ENCODE measurements around the gene ZNF846.
A peak's percentile ranks its signal among the peaks of the same experiment; 100 is the strongest.

ZNF846 gene

DNA sequence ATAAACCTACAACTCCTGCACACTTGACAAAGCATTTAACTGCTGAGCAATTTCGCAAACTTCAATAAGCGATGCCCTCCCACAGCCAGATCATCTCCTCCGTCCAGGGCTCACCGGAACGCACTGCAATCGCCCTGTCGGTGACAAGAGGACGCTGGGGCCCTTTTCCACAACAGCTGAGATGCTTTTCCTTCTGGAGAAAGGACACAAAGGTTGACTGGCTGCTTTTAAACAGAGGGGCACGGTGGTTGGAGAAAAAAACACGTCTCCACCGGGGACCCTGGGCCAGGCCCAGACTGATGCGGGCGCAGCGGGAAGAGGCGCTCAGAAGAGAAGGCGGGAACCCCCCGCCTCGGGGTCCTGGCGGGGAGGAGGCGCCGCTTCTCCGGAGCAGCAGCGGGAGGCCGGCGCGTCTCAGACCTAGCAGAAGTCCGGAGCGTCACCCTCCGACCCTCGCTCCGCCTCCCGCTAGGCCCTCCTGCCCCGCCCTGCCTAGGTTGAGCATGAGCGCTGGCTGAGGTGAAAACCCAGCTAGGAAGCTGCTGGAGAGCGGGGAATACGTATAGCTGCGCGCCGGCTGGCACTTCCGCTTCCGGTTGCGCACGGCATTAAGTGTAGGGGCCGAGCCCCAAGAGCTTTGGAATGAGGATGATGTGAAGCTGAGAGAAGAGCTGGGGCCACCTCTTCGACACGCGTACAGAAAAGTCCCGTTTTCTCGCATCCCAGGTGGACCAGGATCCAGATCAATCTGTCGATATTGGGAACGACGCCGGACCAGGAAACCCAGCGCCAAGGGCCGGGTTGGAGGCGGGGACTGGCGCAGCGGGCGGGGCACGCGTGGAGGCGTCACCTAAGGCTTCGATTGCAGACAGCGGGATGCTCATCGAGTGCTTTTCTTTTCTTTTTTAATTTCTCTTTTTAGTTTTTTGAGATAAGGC is at the start of gene ZNF846:
ZNF846 (minus strand) TSS at position 564 of the 938 bp plus-strand sequence. CDS start 3,788 bp downstream, outside the sequence.
- H3K36me3 Mint-ChIP-seq (ENCODE audit: low read depth), result peaks cover 58% of the 10 kb centered on the region
- H3K9me3 Mint-ChIP-seq, result peaks cover 20% of the 10 kb centered on the region
- H3K27ac Mint-ChIP-seq, result peak within 1 kb of the TSS; percentile 96 to 100 (median 99)
- peaks cover 5% of the 10 kb centered on the region for H3K4me1 Mint-ChIP-seq
- H3K27me3 Mint-ChIP-seq (ENCODE audit: low read depth), result no peaks in the 10 kb centered on the region
- TF ChIP-seq, protein P1, sequence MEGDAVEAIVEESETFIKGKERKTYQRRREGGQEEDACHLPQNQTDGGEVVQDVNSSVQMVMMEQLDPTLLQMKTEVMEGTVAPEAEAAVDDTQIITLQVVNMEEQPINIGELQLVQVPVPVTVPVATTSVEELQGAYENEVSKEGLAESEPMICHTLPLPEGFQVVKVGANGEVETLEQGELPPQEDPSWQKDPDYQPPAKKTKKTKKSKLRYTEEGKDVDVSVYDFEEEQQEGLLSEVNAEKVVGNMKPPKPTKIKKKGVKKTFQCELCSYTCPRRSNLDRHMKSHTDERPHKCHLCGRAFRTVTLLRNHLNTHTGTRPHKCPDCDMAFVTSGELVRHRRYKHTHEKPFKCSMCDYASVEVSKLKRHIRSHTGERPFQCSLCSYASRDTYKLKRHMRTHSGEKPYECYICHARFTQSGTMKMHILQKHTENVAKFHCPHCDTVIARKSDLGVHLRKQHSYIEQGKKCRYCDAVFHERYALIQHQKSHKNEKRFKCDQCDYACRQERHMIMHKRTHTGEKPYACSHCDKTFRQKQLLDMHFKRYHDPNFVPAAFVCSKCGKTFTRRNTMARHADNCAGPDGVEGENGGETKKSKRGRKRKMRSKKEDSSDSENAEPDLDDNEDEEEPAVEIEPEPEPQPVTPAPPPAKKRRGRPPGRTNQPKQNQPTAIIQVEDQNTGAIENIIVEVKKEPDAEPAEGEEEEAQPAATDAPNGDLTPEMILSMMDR (IDR thresholded peaks at IDR 0.05; ENCODE audit: unreplicated experiment in 3 of 3), result no peak
- peak within 1 kb of the TSS; percentile 92 to 94 (median 93) for H3K4me3 Mint-ChIP-seq

DNA sequence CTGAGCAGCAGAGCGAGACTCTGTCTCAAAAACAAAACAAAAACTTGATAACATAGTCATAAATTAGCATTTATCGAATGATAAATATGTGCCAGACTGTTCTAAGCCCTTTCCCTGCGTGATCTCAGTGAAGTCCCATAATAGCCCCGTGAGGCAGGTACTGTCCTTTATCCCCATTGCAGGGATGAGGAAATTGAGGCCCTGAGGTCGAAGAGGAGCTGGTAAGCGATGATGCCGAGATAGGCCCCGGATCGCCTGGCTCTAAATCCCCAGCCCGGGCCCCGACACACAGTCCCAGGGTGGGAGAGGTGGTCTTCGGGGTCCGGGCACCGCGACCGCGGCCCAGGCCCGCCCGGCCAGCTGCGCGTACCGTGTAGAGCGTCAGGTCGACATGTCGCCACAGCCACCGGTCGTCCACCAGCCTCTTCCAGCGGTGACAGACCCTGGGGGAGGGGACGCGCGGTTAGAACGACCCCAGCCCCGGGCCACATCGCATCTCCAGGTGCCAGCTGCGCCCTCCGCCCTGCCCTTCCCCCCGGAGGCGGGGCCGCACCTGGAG is 49.7 kb upstream of the ZNF846 start:
- Mint-ChIP-seq H3K4me3 (peak overlapping the region; percentile 95 to 97 (median 95)), H3K9me3 (peaks cover 11% of the 10 kb centered on the region), H3K4me1 (peaks cover 24% of the 10 kb centered on the region), H3K36me3 (ENCODE audit: low read depth) (peaks cover 35% of the 10 kb centered on the region), H3K27ac (peak overlapping the region; percentile 79 to 96 (median 93)), H3K27me3 (ENCODE audit: low read depth) (no peaks in the 10 kb centered on the region)
- TF ChIP-seq, protein P1 (IDR thresholded peaks at IDR 0.05; ENCODE audit: unreplicated experiment in 3 of 3), result no peak

DNA sequence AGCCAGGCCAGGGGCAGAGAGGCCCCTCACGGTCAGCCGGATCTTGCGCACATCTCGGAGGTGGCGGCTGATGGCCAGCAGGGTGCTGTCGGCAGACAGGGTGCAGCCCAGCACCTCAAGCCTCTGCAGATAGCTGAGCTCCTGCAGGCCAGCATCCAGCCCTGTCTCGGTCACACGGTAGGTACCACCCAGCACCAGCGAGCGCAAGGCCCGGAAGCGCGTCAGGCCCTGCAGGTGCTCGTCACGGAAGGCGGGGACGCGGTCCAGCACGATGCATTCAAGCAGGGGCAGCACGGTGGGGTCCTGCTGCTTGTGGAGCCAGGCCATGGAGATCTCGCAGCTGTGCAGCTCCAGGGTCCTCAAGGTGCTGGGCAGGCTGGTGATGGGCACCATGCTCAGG is 42.6 kb upstream of the ZNF846 start:
- no peak overlapping the region for H3K4me3 Mint-ChIP-seq
- H3K4me1 Mint-ChIP-seq, result no peaks in the 10 kb centered on the region
- no peak overlapping the region for H3K27ac Mint-ChIP-seq
- H3K36me3 Mint-ChIP-seq (ENCODE audit: low read depth), result peaks cover 49% of the 10 kb centered on the region
- peaks cover 5% of the 10 kb centered on the region for H3K9me3 Mint-ChIP-seq
- no peaks in the 10 kb centered on the region for H3K27me3 Mint-ChIP-seq (ENCODE audit: low read depth)
- TF ChIP-seq, protein P1 (IDR thresholded peaks at IDR 0.05; ENCODE audit: unreplicated experiment in 3 of 3), result no peak

DNA sequence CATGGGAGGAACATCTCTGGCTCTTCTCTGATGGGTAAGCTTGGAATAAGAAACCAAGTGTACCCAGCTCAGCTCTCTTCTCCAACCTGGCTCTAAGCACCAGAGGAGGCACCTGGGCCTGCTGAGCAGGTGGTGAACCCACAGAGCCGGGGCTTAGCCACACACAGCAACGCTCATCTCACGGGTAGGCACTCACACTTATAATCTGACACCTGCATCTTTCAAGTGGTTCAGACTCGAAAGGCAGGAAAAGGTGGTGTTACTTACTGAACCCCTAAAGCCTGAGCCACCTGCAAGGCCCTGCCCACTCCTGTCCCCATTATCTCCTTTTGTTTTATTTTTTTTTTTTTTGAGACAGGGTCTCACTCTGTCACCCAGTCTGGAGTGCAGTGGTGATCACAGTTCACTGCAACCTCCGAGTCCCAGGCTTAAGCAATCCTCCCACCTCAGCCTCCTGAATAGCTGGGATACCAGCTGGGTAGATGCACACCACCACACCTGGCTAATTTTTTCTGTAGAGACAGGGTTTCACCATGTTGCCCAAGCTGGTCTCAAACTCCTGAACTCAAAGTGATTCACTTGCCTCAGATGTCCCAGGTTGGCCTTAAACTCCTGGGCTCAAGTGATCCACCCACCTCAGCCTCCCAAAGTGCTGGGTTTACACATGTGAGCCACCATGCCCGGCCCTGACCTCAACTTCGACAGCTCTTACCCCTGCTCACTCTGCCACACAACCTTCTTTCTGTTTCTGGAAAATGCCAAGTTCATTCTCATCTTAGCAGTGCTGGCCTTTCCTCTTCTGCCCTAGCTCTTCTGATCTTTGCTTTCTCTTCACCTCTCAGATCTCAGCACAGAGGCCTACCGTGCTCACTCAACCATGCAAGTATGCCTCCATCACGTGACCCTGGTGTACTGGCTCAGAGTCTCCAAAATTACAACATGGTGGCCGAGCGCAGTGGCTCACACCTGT is 40.6 kb upstream of the ZNF846 start:
- H3K27ac Mint-ChIP-seq, result no peak overlapping the region
- no peaks in the 10 kb centered on the region for H3K27me3 Mint-ChIP-seq (ENCODE audit: low read depth)
- H3K36me3 Mint-ChIP-seq (ENCODE audit: low read depth), result peaks cover 35% of the 10 kb centered on the region
- no peaks in the 10 kb centered on the region for H3K4me1 Mint-ChIP-seq
- no peak overlapping the region for H3K4me3 Mint-ChIP-seq
- H3K9me3 Mint-ChIP-seq, result peaks cover 3% of the 10 kb centered on the region
- TF ChIP-seq, protein P1 (IDR thresholded peaks at IDR 0.05; ENCODE audit: unreplicated experiment in 3 of 3), result no peak

DNA sequence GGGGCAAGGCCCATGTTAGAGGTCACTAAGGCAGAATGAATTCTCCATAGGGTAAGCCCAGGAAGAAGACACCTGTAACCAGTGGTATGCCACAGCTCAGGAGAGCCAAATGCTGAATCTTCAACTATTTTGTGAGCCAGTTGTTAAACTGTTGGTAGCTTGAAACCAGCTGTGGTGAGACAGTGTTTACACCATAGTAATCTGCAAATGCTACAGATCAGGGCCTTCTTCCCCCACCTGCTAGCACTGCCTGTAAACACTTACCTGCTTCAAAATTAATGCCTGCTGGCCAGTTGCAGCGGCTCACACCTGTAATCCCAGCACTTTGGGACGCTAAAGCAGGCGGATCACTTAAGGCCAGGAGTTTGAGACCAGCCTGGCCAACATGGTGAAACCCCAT is 38.3 kb upstream of the ZNF846 start:
- Mint-ChIP-seq H3K9me3 (no peaks in the 10 kb centered on the region), H3K4me1 (no peaks in the 10 kb centered on the region), H3K36me3 (ENCODE audit: low read depth) (peaks cover 38% of the 10 kb centered on the region), H3K27ac (no peak overlapping the region), H3K27me3 (ENCODE audit: low read depth) (no peaks in the 10 kb centered on the region), H3K4me3 (no peak overlapping the region)
- TF ChIP-seq, protein P1 (IDR thresholded peaks at IDR 0.05; ENCODE audit: unreplicated experiment in 3 of 3), result no peak
